Measurements from ENCODE around the gene DROSHA. TPM values are rescaled to one million over a fixed set of nuclear protein-coding genes. Genes with fewer than 3 reads are reported as not detected.

DROSHA gene
- total and polyA plus RNA-seq, 2 of the 4 experiments (the other 2 are of a cell fraction), result 36.4 to 36.5 TPM

DNA sequence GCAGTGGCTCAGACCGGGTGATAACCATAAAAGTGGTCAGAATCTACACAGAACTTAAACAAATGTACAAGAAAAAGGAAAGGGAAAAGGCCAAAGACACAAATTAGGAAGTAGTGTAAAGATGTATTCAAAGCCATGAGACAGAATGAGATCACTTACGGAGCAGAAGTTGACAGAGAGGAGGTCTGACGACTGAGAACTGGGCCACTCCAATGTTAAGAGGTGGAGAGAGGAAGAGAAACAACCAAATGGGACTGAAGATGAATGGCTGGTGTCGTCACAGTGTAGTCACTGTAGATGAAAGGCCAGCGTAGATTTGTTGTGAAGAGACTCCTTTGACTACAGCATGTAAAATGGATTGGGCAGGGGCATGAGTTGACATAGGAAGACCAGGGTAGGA lies 114.4 kb downstream of the DROSHA start:
- Histone ChIP-seq H2AFZ (replicated peaks; ENCODE audit: low read length, poor library complexity) (no peak overlapping the region), H4K5ac (ENCODE audit: low read depth, low read length) (no peak overlapping the region), H2BK5ac (ENCODE audit: low read depth, low read length, poor library complexity, severe bottlenecking) (no peak overlapping the region), H3K79me1 (ENCODE audit: low read depth in 1 of 2, low read length in 2 of 2) (peaks cover 4% of the 10 kb centered on the region in 2 experiments; a peak in 3 of 4 replicates), H3K9me1 (ENCODE audit: insufficient read depth, low read length) (no peaks in the 10 kb centered on the region), H2BK15ac (ENCODE audit: low read depth, low read length) (no peak overlapping the region), H3K4me2 (ENCODE audit: low read depth, low read length) (no peak overlapping the region), H3K14ac (replicated peaks; ENCODE audit: low read depth, low read length) (no peak overlapping the region), H3K27me3 (ENCODE audit: control insufficient read depth, insufficient read depth, low read length) (no peaks in the 10 kb centered on the region), H2BK20ac (ENCODE audit: low read depth, low read length) (no peak overlapping the region), H2BK120ac (ENCODE audit: low read depth, low read length) (no peak overlapping the region), H3K4me1 (ENCODE audit: control insufficient read depth, insufficient read depth, low read length) (peaks cover 13% of the 10 kb centered on the region), H3K56ac (ENCODE audit: extremely low read depth, insufficient read depth, low read length) (no peak overlapping the region), H3K9me3 (ENCODE audit: control insufficient read depth, insufficient read depth, low read length) (no peaks in the 10 kb centered on the region), H4K20me1 (ENCODE audit: insufficient read depth, low read length) (no peaks in the 10 kb centered on the region), H3K4ac (ENCODE audit: low read depth, low read length) (no peak overlapping the region), H4K91ac (ENCODE audit: insufficient read depth, low read depth, low read length) (no peak overlapping the region), H3K27ac (ENCODE audit: insufficient read depth, low read length) (no peak overlapping the region), H3K36me3 (ENCODE audit: control insufficient read depth, insufficient read depth, low read length) (peaks cover 24% of the 10 kb centered on the region), H4K8ac (ENCODE audit: low read depth in 2 of 2, low read length in 2 of 2) (no peak overlapping the region), H2AK9ac (replicated peaks; ENCODE audit: low read depth, low read length, poor library complexity) (no peak overlapping the region), H2AK5ac (ENCODE audit: low read depth, low read length) (no peak overlapping the region), H3K9ac (ENCODE audit: low read depth, low read length) (no peak overlapping the region), H3K18ac (ENCODE audit: low read depth, low read length) (no peak overlapping the region), H3K4me3 (ENCODE audit: insufficient read depth, low read depth, low read length) (no peak overlapping the region), H3K23ac (ENCODE audit: low read depth, low read length) (no peak overlapping the region)
- WGBS, 2 experiments (ENCODE audit: extremely low coverage in 2 of 2, insufficient read length in 1 of 2), result 100% methylated on average over 3 of the region's 5 CpGs; no CpG with 5 or more reads in 1 of the 2 experiments
- DNase-seq, result no peak
- BruUV-seq (replicated peaks), result no TSS peak
- ChIA-PET CTCF (no interaction called here), POLR2A (ENCODE audit: unreplicated experiment) (no interaction called here)
- intact Hi-C loops (cut with micrococcal nuclease), result no loop called here
- TF ChIP-seq RAD21 (IDR thresholded peaks at IDR 0.05; ENCODE audit: low read length) (no peak), CHD1 (IDR thresholded peaks at IDR 0.05; ENCODE audit: low read depth, low read length) (no peak), MAFK (IDR thresholded peaks at IDR 0.05; ENCODE audit: low read depth, low read length) (no peak), MXI1 (IDR thresholded peaks at IDR 0.05; ENCODE audit: borderline replicate concordance, low read depth, low read length) (no peak)
- TF ChIP-seq, protein P1, sequence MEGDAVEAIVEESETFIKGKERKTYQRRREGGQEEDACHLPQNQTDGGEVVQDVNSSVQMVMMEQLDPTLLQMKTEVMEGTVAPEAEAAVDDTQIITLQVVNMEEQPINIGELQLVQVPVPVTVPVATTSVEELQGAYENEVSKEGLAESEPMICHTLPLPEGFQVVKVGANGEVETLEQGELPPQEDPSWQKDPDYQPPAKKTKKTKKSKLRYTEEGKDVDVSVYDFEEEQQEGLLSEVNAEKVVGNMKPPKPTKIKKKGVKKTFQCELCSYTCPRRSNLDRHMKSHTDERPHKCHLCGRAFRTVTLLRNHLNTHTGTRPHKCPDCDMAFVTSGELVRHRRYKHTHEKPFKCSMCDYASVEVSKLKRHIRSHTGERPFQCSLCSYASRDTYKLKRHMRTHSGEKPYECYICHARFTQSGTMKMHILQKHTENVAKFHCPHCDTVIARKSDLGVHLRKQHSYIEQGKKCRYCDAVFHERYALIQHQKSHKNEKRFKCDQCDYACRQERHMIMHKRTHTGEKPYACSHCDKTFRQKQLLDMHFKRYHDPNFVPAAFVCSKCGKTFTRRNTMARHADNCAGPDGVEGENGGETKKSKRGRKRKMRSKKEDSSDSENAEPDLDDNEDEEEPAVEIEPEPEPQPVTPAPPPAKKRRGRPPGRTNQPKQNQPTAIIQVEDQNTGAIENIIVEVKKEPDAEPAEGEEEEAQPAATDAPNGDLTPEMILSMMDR (conservative IDR thresholded peaks at IDR 0.05; ENCODE audit: low read depth, low read length), result no peak
- ATAC-seq (ENCODE audit: low read depth), result no peak
- dilution Hi-C loops (cut with HindIII; ENCODE audit: low sequenced_read_pairs, unreplicated experiment), result no loop called here
- in situ Hi-C loops (cut with MboI; ENCODE audit: low sequenced_read_pairs), result no loop called here
